Muscle of leg (tissue), 11 donors: ENCODE measurements around the gene GCNT2. TPM values are rescaled to one million over a fixed set of nuclear protein-coding genes. Genes with fewer than 3 reads are reported as not detected.

Experiments used
- DNase-seq: peaks from one replicate; pipeline ENCODE4 v3.0.0; 2013
- H3K27ac ChIP-seq: one replicate; pipeline ENCODE4 v1.5.1; 2013; ENCODE audit warnings: mild to moderate bottlenecking, low read length, control low read depth
- H3K27me3 ChIP-seq: one replicate; pipeline ENCODE4 v1.6.1; 2013; ENCODE audit warnings: low read length; ENCODE audit not compliant: control insufficient read depth, insufficient read depth
- H3K36me3 ChIP-seq: one replicate; pipeline ENCODE4 v1.6.1; 2013; ENCODE audit warnings: low read length; ENCODE audit not compliant: control insufficient read depth, insufficient read depth
- H3K4me1 ChIP-seq: one replicate; pipeline ENCODE4 v1.6.1; 2013; ENCODE audit warnings: low read length; ENCODE audit not compliant: control insufficient read depth, insufficient read depth
- H3K4me3 ChIP-seq: one replicate; pipeline ENCODE4 v1.5.1; 2013; ENCODE audit warnings: low read length, control low read depth
- H3K9me3 ChIP-seq: replicated peaks from 2 replicates; pipeline ENCODE4 v1.6.1; 2013; ENCODE audit warnings: low read depth, low read length; ENCODE audit not compliant: control insufficient read depth
- WGBS: methylation state at CpG from one replicate; pipeline ENCODE4 v1.1.5; 2013; ENCODE audit warnings: missing lambda C conversion rate; ENCODE audit not compliant: insufficient coverage; 5-methylcytosine and 5-hydroxymethylcytosine counted together
- polyA plus RNA-seq, 8 donors: library from polyadenylated mRNA; unstranded; fragments of 120-200 nt; gene quantifications; one replicate each; pipeline versions ENCODE4 v1.2.1 to v1.2.3, GENCODE V29; 2013; ENCODE audit warnings: inconsistent platforms in 1 of 8, low replicate concordance in 1 of 8; ENCODE audit not compliant: insufficient read length in 8 of 8, insufficient read depth in 1 of 8
- total RNA-seq: library from RNA; stranded (reverse); fragments of 120-200 nt; gene quantifications from one replicate; pipeline ENCODE4 v1.2.4, GENCODE V29; 2013

Gene GCNT2
- total and polyA plus RNA-seq, 9 donors = 1.8 to 3.8 (median 2.7) TPM

DNA sequence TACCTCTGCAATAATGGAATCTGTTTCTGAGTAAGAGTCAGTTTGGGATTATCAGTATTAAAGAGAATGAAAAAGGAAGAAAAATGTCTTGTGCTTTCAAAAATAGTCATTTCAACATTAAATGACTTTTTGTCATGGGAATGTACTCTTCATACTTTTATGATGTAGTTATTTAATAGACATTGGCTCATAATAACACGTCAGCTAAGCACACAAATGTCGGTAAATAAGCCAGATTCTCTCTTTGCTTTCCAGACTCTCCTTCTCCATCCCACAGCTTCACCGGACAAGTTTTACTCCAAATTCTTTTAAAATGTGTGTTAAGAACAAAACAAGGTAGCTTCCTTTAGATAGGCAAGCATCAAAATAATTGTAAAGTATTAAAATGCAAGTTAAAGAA lies 97.3 kb downstream of the GCNT2 start:
- Histone ChIP-seq H3K36me3 (no peaks in the 10 kb centered on the region), H3K4me1 (no peaks in the 10 kb centered on the region), H3K9me3 (no peaks in the 10 kb centered on the region), H3K4me3 (no peak overlapping the region), H3K27ac (no peak overlapping the region), H3K27me3 (no peaks in the 10 kb centered on the region)
- no peak for DNase-seq
- no CpG with 5 or more reads among the region's 3 CpGs for WGBS

DNA sequence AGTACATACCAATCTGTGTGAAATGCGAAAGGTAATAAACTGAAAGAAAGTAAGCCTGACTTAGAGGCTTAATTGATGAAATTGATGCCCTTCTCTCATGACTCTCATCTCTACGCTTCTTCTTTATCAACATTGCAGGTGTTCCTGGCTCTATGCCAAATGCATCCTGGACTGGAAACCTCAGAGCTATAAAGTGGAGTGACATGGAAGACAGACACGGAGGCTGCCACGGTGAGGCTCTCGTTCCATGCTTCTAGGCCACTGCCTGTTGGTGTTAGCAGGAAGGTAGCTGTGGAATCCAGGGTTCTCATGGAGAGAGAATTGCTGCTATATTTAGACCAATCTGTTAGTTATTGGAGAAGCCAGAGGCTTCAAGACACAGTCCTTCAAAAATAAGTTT lies 100.1 kb downstream of the GCNT2 start:
- WGBS = 84% methylated on average over 3 of the region's 5 CpGs
- DNase-seq = no peak
- H3K27ac ChIP-seq = no peak overlapping the region

DNA sequence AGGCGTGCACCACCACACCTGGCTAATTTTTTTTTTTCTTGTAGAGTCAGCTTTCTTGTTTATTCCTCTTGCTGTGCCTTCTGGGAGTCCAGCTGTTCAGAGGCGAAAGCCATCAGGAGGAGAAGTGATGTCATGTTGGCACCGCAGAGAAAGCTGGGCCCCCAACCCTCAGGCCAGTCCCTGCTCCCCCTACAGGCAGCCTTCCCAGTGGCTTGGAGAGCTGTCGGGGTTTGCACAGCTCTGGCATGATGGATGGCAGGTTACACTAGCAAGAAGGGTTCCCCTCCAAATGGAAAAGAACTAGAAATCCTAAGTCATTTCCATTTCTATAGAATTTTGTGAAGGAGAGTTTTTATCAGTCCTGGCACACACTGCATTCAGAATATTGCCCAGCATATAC lies 100.7 kb downstream of the GCNT2 start:
- H3K27me3 ChIP-seq = no peaks in the 10 kb centered on the region
- H3K4me1 ChIP-seq = no peaks in the 10 kb centered on the region
- H3K36me3 ChIP-seq = no peaks in the 10 kb centered on the region
- DNase-seq = no peak
- no peaks in the 10 kb centered on the region for H3K9me3 ChIP-seq
- no CpG with 5 or more reads among the region's 4 CpGs for WGBS
- no peak overlapping the region for H3K27ac ChIP-seq
- H3K4me3 ChIP-seq = no peak overlapping the region

More for the DNA sequence above, 100.1 kb downstream of the GCNT2 start:
- Histone ChIP-seq H3K9me3 (no peaks in the 10 kb centered on the region), H3K4me3 (no peak overlapping the region), H3K27me3 (no peaks in the 10 kb centered on the region), H3K4me1 (no peaks in the 10 kb centered on the region), H3K36me3 (no peaks in the 10 kb centered on the region)

DNA sequence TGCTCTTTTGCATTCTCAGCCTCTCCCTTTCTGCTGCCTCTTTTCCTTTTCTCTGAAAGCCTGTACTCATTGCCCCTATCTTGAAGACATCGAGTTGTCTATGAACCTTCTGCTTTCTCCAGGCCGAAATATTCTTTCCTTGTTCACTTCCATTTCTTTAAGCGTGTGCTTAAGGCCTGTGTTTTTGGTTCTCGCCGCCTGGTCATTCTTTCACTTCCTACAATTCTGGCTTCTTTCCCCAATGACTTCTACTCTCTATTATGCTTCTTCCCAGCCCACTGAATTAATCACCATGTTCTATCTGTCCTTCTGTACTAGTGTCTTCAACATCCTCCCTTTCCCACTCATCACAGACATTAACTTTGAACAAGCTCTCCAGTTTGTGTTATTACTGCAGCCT lies 103.7 kb downstream of the GCNT2 start:
- DNase-seq = no peak
- Histone ChIP-seq H3K27me3 (no peaks in the 10 kb centered on the region), H3K27ac (no peak overlapping the region), H3K4me1 (no peaks in the 10 kb centered on the region), H3K36me3 (no peaks in the 10 kb centered on the region), H3K4me3 (no peak overlapping the region), H3K9me3 (no peaks in the 10 kb centered on the region)
- 89% methylated on average over 5 of the region's 5 CpGs for WGBS

DNA sequence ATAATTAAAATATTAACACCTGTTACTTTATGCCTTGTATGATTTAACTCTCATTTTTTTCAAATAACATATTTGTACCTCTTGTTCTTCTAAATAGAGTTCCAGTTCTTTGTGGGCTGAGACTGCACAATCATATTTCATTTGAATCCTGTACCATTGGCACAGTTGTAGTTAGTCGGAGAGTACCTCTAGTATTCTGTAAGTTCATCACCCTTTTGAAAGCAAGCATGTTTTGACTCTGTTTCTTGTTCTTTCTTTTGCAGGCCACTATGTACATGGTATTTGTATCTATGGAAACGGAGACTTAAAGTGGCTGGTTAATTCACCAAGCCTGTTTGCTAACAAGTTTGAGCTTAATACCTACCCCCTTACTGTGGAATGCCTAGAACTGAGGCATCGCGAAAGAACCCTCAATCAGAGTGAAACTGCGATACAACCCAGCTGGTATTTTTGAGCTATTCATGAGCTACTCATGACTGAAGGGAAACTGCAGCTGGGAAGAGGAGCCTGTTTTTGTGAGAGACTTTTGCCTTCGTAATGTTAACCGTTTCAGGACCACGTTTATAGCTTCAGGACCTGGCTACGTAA lies 105.1 kb downstream of the GCNT2 start:
- no peaks in the 10 kb centered on the region for H3K27me3 ChIP-seq
- no peaks in the 10 kb centered on the region for H3K36me3 ChIP-seq
- no CpG with 5 or more reads among the region's 9 CpGs for WGBS
- H3K4me1 ChIP-seq = no peaks in the 10 kb centered on the region
- H3K9me3 ChIP-seq = no peaks in the 10 kb centered on the region
- no peak overlapping the region for H3K27ac ChIP-seq
- no peak for DNase-seq
- no peak overlapping the region for H3K4me3 ChIP-seq

DNA sequence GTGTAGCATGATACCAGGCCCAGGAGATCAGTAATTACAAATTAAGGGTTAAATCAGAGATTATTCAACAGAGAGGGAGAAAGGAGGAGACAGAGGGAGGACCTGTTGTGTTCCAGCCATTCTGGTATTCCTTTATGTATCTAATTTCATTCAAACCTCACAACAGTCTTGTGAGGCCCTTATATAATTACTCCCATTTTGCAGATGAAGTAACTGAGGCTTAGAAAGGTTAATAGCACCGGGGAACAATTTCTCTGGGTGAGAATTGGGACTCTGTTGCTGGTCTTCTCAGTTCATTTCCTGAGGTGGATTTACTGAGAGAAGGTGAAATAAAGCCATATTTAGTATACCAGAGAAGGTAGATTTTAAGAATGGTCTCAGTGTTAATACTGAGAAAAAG lies 106.6 kb downstream of the GCNT2 start:
- no peaks in the 10 kb centered on the region for H3K27me3 ChIP-seq
- DNase-seq = no peak
- no peaks in the 10 kb centered on the region for H3K9me3 ChIP-seq
- H3K4me3 ChIP-seq = no peak overlapping the region
- no peaks in the 10 kb centered on the region for H3K36me3 ChIP-seq
- no peaks in the 10 kb centered on the region for H3K4me1 ChIP-seq
- no peak overlapping the region for H3K27ac ChIP-seq
- WGBS = 60% methylated on average over 1 of the region's 1 CpG

DNA sequence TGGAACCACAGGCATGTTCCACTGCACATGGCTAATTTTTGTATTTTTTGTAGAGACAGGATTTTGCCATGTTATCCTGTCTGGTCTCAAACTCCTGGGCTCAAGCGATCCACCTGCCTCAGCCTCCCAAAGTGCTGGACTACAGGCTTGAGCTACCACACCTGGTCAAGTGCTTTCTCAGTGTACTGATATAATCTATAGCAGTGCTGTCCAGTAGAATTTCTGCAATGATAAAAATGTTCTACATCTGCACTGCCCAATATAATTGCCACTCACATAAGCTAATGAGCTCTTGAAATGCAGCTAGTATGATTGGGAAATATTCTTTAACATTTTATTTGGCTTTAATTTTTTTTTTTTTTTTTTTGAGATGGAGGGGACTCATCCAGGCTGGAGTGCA lies 109.0 kb downstream of the GCNT2 start:
- Histone ChIP-seq H3K27ac (no peak overlapping the region), H3K36me3 (no peaks in the 10 kb centered on the region), H3K4me3 (no peak overlapping the region), H3K27me3 (no peaks in the 10 kb centered on the region), H3K9me3 (no peaks in the 10 kb centered on the region), H3K4me1 (no peaks in the 10 kb centered on the region)
- WGBS = 88% methylated on average over 1 of the region's 1 CpG
- no peak for DNase-seq

DNA sequence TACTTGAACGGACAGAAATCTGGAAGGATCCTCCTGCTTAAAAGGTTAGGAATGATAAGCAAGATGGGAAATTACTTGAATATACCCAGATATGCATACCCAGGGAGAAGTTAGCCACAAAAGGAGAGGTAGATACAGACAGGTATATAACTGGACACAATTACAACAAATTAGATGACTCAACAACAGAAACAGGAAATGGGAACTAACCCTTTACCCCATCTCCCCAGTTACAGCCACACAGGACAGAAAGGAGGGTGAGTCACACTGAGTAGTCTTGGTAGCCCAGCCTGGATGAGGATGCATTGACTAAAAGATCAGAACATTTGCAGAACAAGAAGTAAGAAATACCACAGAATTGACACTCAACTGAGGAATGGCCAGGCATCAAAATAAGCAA lies 112.1 kb downstream of the GCNT2 start:
- H3K27ac ChIP-seq = no peak overlapping the region
- no peaks in the 10 kb centered on the region for H3K27me3 ChIP-seq
- H3K4me1 ChIP-seq = no peaks in the 10 kb centered on the region

DNA sequence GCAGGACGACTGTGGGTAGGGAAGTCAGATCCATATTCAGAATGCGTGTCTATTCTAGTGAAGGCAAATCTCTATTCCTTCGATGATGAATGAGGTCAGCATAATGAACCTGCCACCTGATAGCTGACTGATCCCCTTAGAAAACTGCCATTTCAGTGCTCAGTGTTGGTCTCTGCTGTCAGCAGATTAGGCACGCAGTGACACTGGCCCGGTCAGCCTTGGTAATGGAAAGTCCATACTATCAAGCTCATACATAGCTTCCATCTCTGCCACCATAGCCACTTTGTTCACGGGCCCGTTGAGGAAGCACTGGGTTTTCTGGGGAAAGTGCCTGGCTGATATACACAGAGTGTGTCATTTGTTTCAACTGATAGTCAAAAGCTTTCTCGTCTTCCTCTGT lies 119.3 kb downstream of the GCNT2 start:
- Histone ChIP-seq H3K36me3 (no peaks in the 10 kb centered on the region), H3K9me3 (no peaks in the 10 kb centered on the region), H3K27ac (no peak overlapping the region), H3K4me1 (no peaks in the 10 kb centered on the region), H3K27me3 (no peaks in the 10 kb centered on the region), H3K4me3 (no peak overlapping the region)
- no peak for DNase-seq
- 92% methylated on average over 3 of the region's 8 CpGs for WGBS

More for the DNA sequence above, 112.1 kb downstream of the GCNT2 start:
- no CpG with 5 or more reads among the region's 1 CpG for WGBS
- H3K4me3 ChIP-seq = no peak overlapping the region
- no peak for DNase-seq
- H3K9me3 ChIP-seq = no peaks in the 10 kb centered on the region
- H3K36me3 ChIP-seq = no peaks in the 10 kb centered on the region

DNA sequence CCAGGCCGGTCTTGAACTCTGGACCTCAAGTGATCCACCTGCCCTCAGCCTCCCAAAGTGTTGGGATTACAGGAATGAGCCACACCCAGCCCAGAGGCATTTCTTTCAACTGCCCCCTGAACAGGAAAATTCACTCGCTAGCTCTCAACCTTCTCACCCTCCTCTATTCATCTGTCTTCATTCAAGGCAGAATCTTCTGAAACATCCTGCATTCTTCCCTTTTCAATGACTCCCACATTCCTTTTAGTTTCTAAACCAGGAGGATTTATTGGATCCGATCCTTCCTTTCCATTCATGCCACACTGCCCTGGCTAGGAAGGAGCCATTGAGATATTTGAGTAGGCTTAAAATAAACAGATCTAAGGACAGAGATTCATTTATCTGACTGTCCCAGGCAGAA lies 120.4 kb downstream of the GCNT2 start:
- Histone ChIP-seq H3K4me3 (no peak overlapping the region), H3K9me3 (no peaks in the 10 kb centered on the region), H3K4me1 (no peaks in the 10 kb centered on the region), H3K27ac (no peak overlapping the region), H3K27me3 (no peaks in the 10 kb centered on the region), H3K36me3 (no peaks in the 10 kb centered on the region)
- DNase-seq = no peak
- 90% methylated on average over 2 of the region's 3 CpGs for WGBS

DNA sequence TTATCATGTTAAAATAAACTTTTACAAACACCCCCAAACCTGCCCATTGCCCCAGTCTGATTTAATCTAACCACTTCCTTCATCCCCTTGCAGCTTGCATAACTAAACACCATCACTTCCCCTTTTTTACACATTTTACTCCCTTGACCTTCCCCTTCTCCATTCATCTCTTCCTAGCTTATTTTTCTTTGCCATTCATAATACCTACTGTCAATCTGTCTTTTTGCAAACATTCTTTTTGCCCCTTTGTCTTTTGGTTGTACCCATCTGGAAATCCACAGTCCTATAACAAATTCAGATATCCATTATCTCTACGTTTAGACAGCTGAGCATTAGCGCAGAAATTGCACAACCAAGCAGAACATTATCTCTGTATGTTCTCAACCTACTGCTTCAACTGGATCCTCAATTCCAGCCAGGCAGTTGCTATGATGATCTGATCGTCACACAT lies 122.1 kb downstream of the GCNT2 start:
- H3K27me3 ChIP-seq = no peaks in the 10 kb centered on the region
- H3K9me3 ChIP-seq = no peaks in the 10 kb centered on the region
- no peaks in the 10 kb centered on the region for H3K4me1 ChIP-seq
- peak; percentile 17 for DNase-seq
- 69% methylated on average over 3 of the region's 3 CpGs for WGBS
- H3K27ac ChIP-seq = no peak overlapping the region
- H3K4me3 ChIP-seq = no peak overlapping the region
- H3K36me3 ChIP-seq = no peaks in the 10 kb centered on the region
